IMR-90 (cell line): ENCODE results near the gene COL2A1. TPM values are rescaled to one million over a fixed set of nuclear protein-coding genes. Genes with fewer than 3 reads are reported as not detected.

Experiments used
- ATAC-seq: fragments of 200-7000 bp; cut with Tn5 transposase; 2 replicates; pipeline ENCODE4 v1.9.1; 2020; ENCODE audit warnings: low read depth, mild to moderate bottlenecking, moderate library complexity
- BruUV-seq: library from RNA; stranded (reverse); fragments of 400-500 nt; replicated peaks from 2 replicates; lab custom pipeline; 2021; lab: Mats Ljungman, UMichigan
- CTCF ChIA-PET: fragments of 300-600 bp; formaldehyde crosslinking; extraction: SDS; loops from one replicate; lab custom pipeline; 2021; ENCODE audit warnings: antibody characterized with exemption; lab: Yijun Ruan, JAX
- POLR2A ChIA-PET: fragments of 300-600 bp; sonication (Branson Sonifier 250); formaldehyde crosslinking; loops from one replicate; lab custom pipeline; 2022; ENCODE audit warnings: antibody characterized with exemption; ENCODE audit not compliant: unreplicated experiment; lab: Charles Lee
- DNase-seq: peaks from one replicate; pipeline ENCODE4 v3.0.0; 2013
- H2AFZ ChIP-seq: replicated peaks from 2 replicates; pipeline ENCODE3; 2013; ENCODE audit warnings: low read length, mild to moderate bottlenecking; ENCODE audit not compliant: poor library complexity
- H2AK5ac ChIP-seq: 2 replicates; pipeline ENCODE4 v1.6.1; 2013; ENCODE audit warnings: low read depth, low read length, inconsistent platforms
- H2AK9ac ChIP-seq: replicated peaks from 2 replicates; pipeline ENCODE3; 2013; ENCODE audit warnings: mild to moderate bottlenecking, low read depth, low read length, moderate library complexity; ENCODE audit not compliant: poor library complexity
- H2BK120ac ChIP-seq: 2 replicates; pipeline ENCODE4 v1.6.1; 2013; ENCODE audit warnings: low read depth, low read length, inconsistent platforms
- H2BK15ac ChIP-seq: 3 replicates; pipeline ENCODE4 v1.6.1; 2013; ENCODE audit warnings: low read depth, low read length, inconsistent platforms
- H2BK20ac ChIP-seq: 2 replicates; pipeline ENCODE4 v1.6.1; 2013; ENCODE audit warnings: low read depth, mild to moderate bottlenecking, inconsistent platforms, low read length, moderate library complexity
- H2BK5ac ChIP-seq: 2 replicates; pipeline ENCODE4 v1.6.1; 2013; ENCODE audit warnings: mild to moderate bottlenecking, low read depth, low read length, inconsistent platforms; ENCODE audit not compliant: poor library complexity, severe bottlenecking
- H3K14ac ChIP-seq: replicated peaks from 2 replicates; pipeline ENCODE4 v1.6.1; 2013; ENCODE audit warnings: low read depth, low read length, inconsistent platforms
- H3K18ac ChIP-seq: 2 replicates; pipeline ENCODE4 v1.6.1; 2013; ENCODE audit warnings: low read depth, low read length, control low read depth
- H3K23ac ChIP-seq: 2 replicates; pipeline ENCODE4 v1.6.1; 2013; ENCODE audit warnings: low read depth, low read length, inconsistent platforms
- H3K27ac ChIP-seq: 2 replicates; pipeline ENCODE4 v1.5.1; 2013; ENCODE audit warnings: mild to moderate bottlenecking, control low read depth, low read length; ENCODE audit not compliant: insufficient read depth
- H3K27me3 ChIP-seq: 2 replicates; pipeline ENCODE4 v1.6.1; 2013; ENCODE audit warnings: low read length; ENCODE audit not compliant: control insufficient read depth, insufficient read depth
- H3K36me3 ChIP-seq: 2 replicates; pipeline ENCODE4 v1.6.1; 2013; ENCODE audit warnings: low read length, mixed read lengths; ENCODE audit not compliant: control insufficient read depth, insufficient read depth
- H3K4ac ChIP-seq: 2 replicates; pipeline ENCODE4 v1.6.1; 2013; ENCODE audit warnings: low read depth, low read length, inconsistent platforms
- H3K4me1 ChIP-seq: 2 replicates; pipeline ENCODE4 v1.6.1; 2013; ENCODE audit warnings: low read length, mixed read lengths; ENCODE audit not compliant: control insufficient read depth, insufficient read depth
- H3K4me2 ChIP-seq: 2 replicates; pipeline ENCODE4 v1.6.1; 2013; ENCODE audit warnings: low read depth, mild to moderate bottlenecking, control low read depth, low read length, moderate library complexity
- H3K4me3 ChIP-seq: 2 replicates; pipeline ENCODE4 v1.5.1; 2013; ENCODE audit warnings: low read depth, mild to moderate bottlenecking, control low read depth, low read length, moderate library complexity; ENCODE audit not compliant: insufficient read depth
- H3K56ac ChIP-seq: 2 replicates; pipeline ENCODE4 v1.6.1; 2013; ENCODE audit warnings: low read length, inconsistent platforms; ENCODE audit not compliant: insufficient read depth; ENCODE audit errors: extremely low read depth
- H3K79me1 ChIP-seq, 2 experiments: 2 replicates each; pipeline ENCODE4 v1.6.1; 2013; ENCODE audit warnings: low read length in 2 of 2, inconsistent platforms in 1 of 2, low read depth in 1 of 2
- H3K9ac ChIP-seq: 2 replicates; pipeline ENCODE4 v1.6.1; 2013; ENCODE audit warnings: low read depth, low read length, control low read depth
- H3K9me1 ChIP-seq: 2 replicates; pipeline ENCODE4 v1.6.1; 2013; ENCODE audit warnings: low read length, inconsistent platforms; ENCODE audit not compliant: insufficient read depth
- H3K9me3 ChIP-seq: 2 replicates; pipeline ENCODE4 v1.6.1; 2013; ENCODE audit warnings: low read length; ENCODE audit not compliant: control insufficient read depth, insufficient read depth
- H4K20me1 ChIP-seq: 2 replicates; pipeline ENCODE4 v1.6.1; 2013; ENCODE audit warnings: low read length, inconsistent platforms; ENCODE audit not compliant: insufficient read depth
- H4K5ac ChIP-seq: 2 replicates; pipeline ENCODE4 v1.6.1; 2013; ENCODE audit warnings: mild to moderate bottlenecking, low read depth, low read length, control low read depth
- H4K8ac ChIP-seq, 2 experiments: 2 replicates each; pipeline ENCODE4 v1.6.1; 2013; ENCODE audit warnings: low read depth in 2 of 2, low read length in 2 of 2, control low read depth in 1 of 2, inconsistent platforms in 1 of 2
- H4K91ac ChIP-seq: 2 replicates; pipeline ENCODE4 v1.6.1; 2013; ENCODE audit warnings: low read depth, low read length, inconsistent platforms; ENCODE audit not compliant: insufficient read depth
- CEBPB ChIP-seq: IDR thresholded peaks from 2 replicates; pipeline ENCODE4 v1.6.1; 2012; ENCODE audit warnings: low read depth, low read length, improper control_type of control experiment
- CHD1 ChIP-seq: IDR thresholded peaks from 2 replicates; pipeline ENCODE4 v1.6.1; 2012; ENCODE audit warnings: low read depth, low read length, improper control_type of control experiment
- ELK1 ChIP-seq: fragments of 150-350 bp; IDR thresholded peaks from 2 replicates; pipeline ENCODE4 v1.6.1; 2016; ENCODE audit warnings: low read depth, mild to moderate bottlenecking, low read length, moderate library complexity, borderline replicate concordance
- FOS ChIP-seq: fragments of 150-350 bp; IDR thresholded peaks from 2 replicates; pipeline ENCODE4 v1.6.1; 2016; ENCODE audit warnings: low read depth, low read length
- MAFK ChIP-seq: IDR thresholded peaks from 2 replicates; pipeline ENCODE4 v1.6.1; 2012; ENCODE audit warnings: low read depth, low read length, improper control_type of control experiment
- NFE2L2 ChIP-seq: fragments of 150-350 bp; IDR thresholded peaks from 2 replicates; pipeline ENCODE4 v1.6.1; 2016; ENCODE audit warnings: low read depth, mild to moderate bottlenecking, low read length
- RCOR1 ChIP-seq: IDR thresholded peaks from 2 replicates; pipeline ENCODE4 v1.6.1; 2012; ENCODE audit warnings: mild to moderate bottlenecking, low read length, improper control_type of control experiment; ENCODE audit not compliant: insufficient replicate concordance
- RFX5 ChIP-seq: IDR thresholded peaks from 2 replicates; pipeline ENCODE4 v1.8.0; 2012; ENCODE audit warnings: low read depth, mild to moderate bottlenecking, low read length, moderate library complexity
- USF2 ChIP-seq: fragments of 150-350 bp; IDR thresholded peaks from 2 replicates; pipeline ENCODE4 v1.6.1; 2017; ENCODE audit warnings: mild to moderate bottlenecking, antibody characterized with exemption, low read length, low read depth
- WGBS, 2 experiments: methylation state at CpG; one replicate each; pipeline versions ENCODE4 v1.1.5 to v1.1.7; 2013; ENCODE audit warnings: missing lambda C conversion rate in 2 of 2; ENCODE audit not compliant: insufficient read length in 1 of 2; ENCODE audit errors: extremely low coverage in 2 of 2; 5-methylcytosine and 5-hydroxymethylcytosine counted together
- dilution Hi-C: fragments of 300-500 bp; cut with HindIII; formaldehyde crosslinking; loops from one replicate; pipeline ENCODE4 v1.14.3; 2018; ENCODE audit warnings: low sequenced_read_pairs; ENCODE audit not compliant: unreplicated experiment
- in situ Hi-C: fragments of 300-500 bp; cut with MboI; formaldehyde crosslinking; loops from 3 replicates; pipeline ENCODE4 v1.14.3; 2019; ENCODE audit warnings: low sequenced_read_pairs, inconsistent platforms, mixed read lengths
- intact Hi-C: fragments of 100-400 bp; cut with micrococcal nuclease; formaldehyde crosslinking; loops from 2 replicates; pipeline ENCODE4 v1.10.0; 2022
- polyA plus RNA-seq, 3 experiments: library from polyadenylated mRNA; depleted of rRNA; stranded (reverse); fragments of >200 nt; gene quantifications; 2 replicates each; pipeline ENCODE4 v1.2.3, GENCODE V29; 2012; ENCODE audit warnings: low replicate concordance in 1 of 3
- total RNA-seq: library from RNA; depleted of rRNA; stranded (reverse); fragments of >200 nt; gene quantifications from 2 replicates; pipeline ENCODE4 v1.2.3, GENCODE V29; 2012

COL2A1 gene
- total and polyA plus RNA-seq, 2 of the 4 experiments (the other 2 are of a cell fraction), result 0.05 TPM; not detected in 1

GRCh38 chr12:47989666-47990065 lies 14.6 kb downstream of the COL2A1 start:
- Histone ChIP-seq H3K9me1 (no peaks in the 10 kb centered on the region; the same call in 1 of the 2 replicates), H3K14ac (no peak overlapping the region), H2BK120ac (no peak overlapping the region), H3K36me3 (no peaks in the 10 kb centered on the region), H3K9me3 (no peaks in the 10 kb centered on the region), H2AFZ (no peak overlapping the region), H3K4me3 (no peak overlapping the region), H3K4me2 (no peak overlapping the region), H2BK20ac (no peak overlapping the region), H4K5ac (no peak overlapping the region), H2AK5ac (no peak overlapping the region), H3K9ac (no peak overlapping the region), H3K27me3 (peaks cover 43% of the 10 kb centered on the region), H2BK5ac (no peak overlapping the region), H4K20me1 (no peaks in the 10 kb centered on the region), H3K56ac (no peak overlapping the region), H3K27ac (no peak overlapping the region), H4K8ac (no peak overlapping the region), H2AK9ac (no peak overlapping the region), H3K79me1 (no peaks in the 10 kb centered on the region), H3K4me1 (no peaks in the 10 kb centered on the region; the same call in 1 of the 2 replicates), H2BK15ac (no peak overlapping the region), H3K18ac (no peak overlapping the region), H3K4ac (no peak overlapping the region), H3K23ac (no peak overlapping the region), H4K91ac (no peak overlapping the region)
- in situ Hi-C loops (no loop called here), intact Hi-C loops (no loop called here), dilution Hi-C loops (no loop called here)
- 88% methylated on average over 4 of the region's 12 CpGs; no CpG with 5 or more reads in 1 of the 2 experiments for WGBS, 2 experiments
- CTCF ChIA-PET, result no interaction called here
- ATAC-seq, result no peak
- no peak for DNase-seq
- BruUV-seq, result no TSS peak
- TF ChIP-seq USF2 (no peak), RCOR1 (no peak), ELK1 (no peak), FOS (no peak), RFX5 (no peak), MAFK (no peak), NFE2L2 (no peak), CEBPB (no peak), CHD1 (no peak)
- POLR2A ChIA-PET, result no interaction called here
